ENCODE measurements around the gene CD52.
"Not testable (repeated sequence)": the region's sequence is repeated elsewhere in the genome, so short reads cannot be mapped to it uniquely, and the experiment has no call there.

Gene CD52

GRCh38 chr1:26324550-26324949 is 6.8 kb downstream of the CD52 start:
- H3K36me3 ChIP-seq (replicated peaks; ENCODE audit: low read depth, low read length): no peaks in the 10 kb centered on the region
- H3K4me1 ChIP-seq (ENCODE audit: low read length): peaks cover 11% of the 10 kb centered on the region
- no peak overlapping the region for H3K4me2 ChIP-seq (ENCODE audit: low read length)
- no peak overlapping the region for H2AFZ ChIP-seq (ENCODE audit: low read depth, low read length)
- H3K9me3 ChIP-seq (ENCODE audit: insufficient read depth, low read length): no peaks in the 10 kb centered on the region
- no peak overlapping the region for H3K9ac ChIP-seq (ENCODE audit: low read length)
- TF ChIP-seq EZH2phosphoT487 (IDR thresholded peaks at IDR 0.05; ENCODE audit: low read depth) (no peak), CTCF (IDR thresholded peaks at IDR 0.05; ENCODE audit: low read depth, low read length) (no peak)
- H3K4me3 ChIP-seq (ENCODE audit: low read length): no peak overlapping the region
- H3K27ac ChIP-seq (ENCODE audit: low read length): no peak overlapping the region
- H3K79me2 ChIP-seq (ENCODE audit: low read length): no peaks in the 10 kb centered on the region
- no peaks in the 10 kb centered on the region for H4K20me1 ChIP-seq (ENCODE audit: insufficient read depth, low read length)
- no peaks in the 10 kb centered on the region for H3K27me3 ChIP-seq (ENCODE audit: low read depth, low read length)

- no peak overlapping the region for H2AFZ ChIP-seq (ENCODE audit: low read depth, low read length)
- no peaks in the 10 kb centered on the region for H3K9me3 ChIP-seq (ENCODE audit: insufficient read depth, low read length)
- no peaks in the 10 kb centered on the region for H3K27me3 ChIP-seq (ENCODE audit: low read depth, low read length)
- no peak overlapping the region for H3K27ac ChIP-seq (ENCODE audit: low read length)
- H3K79me2 ChIP-seq (ENCODE audit: low read length): no peaks in the 10 kb centered on the region
- H3K9ac ChIP-seq (ENCODE audit: low read length): no peak overlapping the region
- TF ChIP-seq CTCF (IDR thresholded peaks at IDR 0.05; ENCODE audit: low read depth, low read length) (no peak), EZH2phosphoT487 (IDR thresholded peaks at IDR 0.05; ENCODE audit: low read depth) (no peak)
- H3K4me2 ChIP-seq (ENCODE audit: low read length): no peak overlapping the region
- H3K36me3 ChIP-seq (replicated peaks; ENCODE audit: low read depth, low read length): no peaks in the 10 kb centered on the region
- no peaks in the 10 kb centered on the region for H4K20me1 ChIP-seq (ENCODE audit: insufficient read depth, low read length)
- no peak overlapping the region for H3K4me3 ChIP-seq (ENCODE audit: low read length)
- no peaks in the 10 kb centered on the region for H3K4me1 ChIP-seq (ENCODE audit: low read length)
Observed at GRCh38 chr1:26327956-26328362, 10.2 kb downstream of the CD52 start.

DNA sequence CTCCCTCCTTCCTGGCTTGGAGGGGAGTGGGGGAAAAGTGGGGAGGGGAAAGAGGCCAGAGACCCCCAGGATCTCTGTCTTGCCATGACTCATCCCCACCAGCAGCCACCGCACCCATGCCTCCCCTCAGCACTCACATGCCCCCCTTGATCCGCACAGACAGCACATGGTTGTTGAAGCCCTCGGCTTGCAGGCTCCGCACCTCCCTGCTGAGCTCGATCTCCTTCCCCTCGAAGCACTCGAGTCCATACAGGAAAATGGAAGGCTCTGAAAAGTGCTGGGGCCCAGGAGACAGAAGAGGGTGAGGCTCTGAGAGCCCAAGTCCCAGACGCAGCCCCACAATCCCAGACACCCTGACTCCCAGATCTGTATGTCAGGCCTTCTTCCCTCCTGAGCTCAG is 10.8 kb downstream of the CD52 start:
- Histone ChIP-seq H3K4me2 (ENCODE audit: low read length) (no peak overlapping the region), H3K27me3 (ENCODE audit: low read depth, low read length) (no peaks in the 10 kb centered on the region)

DNA sequence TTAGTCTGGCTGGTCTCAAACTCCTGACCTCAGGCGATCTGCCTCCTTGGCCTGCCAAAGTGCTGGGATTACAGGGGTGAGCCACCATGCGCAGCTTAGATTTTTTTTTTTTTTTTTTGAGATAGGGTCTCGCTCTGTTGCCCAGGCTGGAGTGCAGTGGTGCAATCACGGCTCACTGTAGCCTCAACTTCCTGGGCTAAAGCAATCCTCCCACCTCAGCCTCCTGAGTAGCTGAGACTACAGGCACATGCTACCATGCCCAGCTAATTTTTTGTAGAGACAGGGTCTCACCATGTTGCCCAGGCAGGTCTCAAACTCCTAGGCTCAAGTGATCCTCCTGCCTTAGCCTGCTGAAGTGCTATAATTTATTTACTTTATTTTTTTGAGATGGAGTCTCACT is 11.6 kb downstream of the CD52 start:
- H3K4me1 ChIP-seq (ENCODE audit: low read length); H2AFZ ChIP-seq (ENCODE audit: low read depth, low read length); H4K20me1 ChIP-seq (ENCODE audit: insufficient read depth, low read length); H3K27ac ChIP-seq (ENCODE audit: low read length); H3K36me3 ChIP-seq (replicated peaks; ENCODE audit: low read depth, low read length); H3K4me2 ChIP-seq (ENCODE audit: low read length); H3K9ac ChIP-seq (ENCODE audit: low read length); H3K27me3 ChIP-seq (ENCODE audit: low read depth, low read length); H3K9me3 ChIP-seq (ENCODE audit: insufficient read depth, low read length); H3K4me3 ChIP-seq (ENCODE audit: low read length); H3K79me2 ChIP-seq (ENCODE audit: low read length): not testable (repeated sequence)

More for the DNA sequence above, 10.8 kb downstream of the CD52 start:
- Histone ChIP-seq H3K27ac (ENCODE audit: low read length) (no peak overlapping the region), H3K36me3 (replicated peaks; ENCODE audit: low read depth, low read length) (no peaks in the 10 kb centered on the region), H3K79me2 (ENCODE audit: low read length) (no peaks in the 10 kb centered on the region), H4K20me1 (ENCODE audit: insufficient read depth, low read length) (no peaks in the 10 kb centered on the region), H3K4me3 (ENCODE audit: low read length) (no peak overlapping the region), H2AFZ (ENCODE audit: low read depth, low read length) (no peak overlapping the region), H3K4me1 (ENCODE audit: low read length) (no peaks in the 10 kb centered on the region), H3K9ac (ENCODE audit: low read length) (no peak overlapping the region), H3K9me3 (ENCODE audit: insufficient read depth, low read length) (no peaks in the 10 kb centered on the region)
- TF ChIP-seq CTCF (IDR thresholded peaks at IDR 0.05; ENCODE audit: low read depth, low read length): no peak
- no peak for TF ChIP-seq EZH2phosphoT487 (IDR thresholded peaks at IDR 0.05; ENCODE audit: low read depth)

GRCh38 chr1:26330276-26330675 is 12.5 kb downstream of the CD52 start:
- Histone ChIP-seq H4K20me1 (ENCODE audit: insufficient read depth, low read length) (no peaks in the 10 kb centered on the region), H3K36me3 (replicated peaks; ENCODE audit: low read depth, low read length) (no peaks in the 10 kb centered on the region), H3K9ac (ENCODE audit: low read length) (no peak overlapping the region), H3K79me2 (ENCODE audit: low read length) (no peaks in the 10 kb centered on the region), H3K27me3 (ENCODE audit: low read depth, low read length) (no peaks in the 10 kb centered on the region), H3K4me2 (ENCODE audit: low read length) (no peak overlapping the region), H3K4me1 (ENCODE audit: low read length) (no peaks in the 10 kb centered on the region), H3K4me3 (ENCODE audit: low read length) (no peak overlapping the region), H3K27ac (ENCODE audit: low read length) (no peak overlapping the region), H3K9me3 (ENCODE audit: insufficient read depth, low read length) (no peaks in the 10 kb centered on the region), H2AFZ (ENCODE audit: low read depth, low read length) (no peak overlapping the region)
- TF ChIP-seq EZH2phosphoT487 (IDR thresholded peaks at IDR 0.05; ENCODE audit: low read depth) (no peak), CTCF (IDR thresholded peaks at IDR 0.05; ENCODE audit: low read depth, low read length) (no peak)

DNA sequence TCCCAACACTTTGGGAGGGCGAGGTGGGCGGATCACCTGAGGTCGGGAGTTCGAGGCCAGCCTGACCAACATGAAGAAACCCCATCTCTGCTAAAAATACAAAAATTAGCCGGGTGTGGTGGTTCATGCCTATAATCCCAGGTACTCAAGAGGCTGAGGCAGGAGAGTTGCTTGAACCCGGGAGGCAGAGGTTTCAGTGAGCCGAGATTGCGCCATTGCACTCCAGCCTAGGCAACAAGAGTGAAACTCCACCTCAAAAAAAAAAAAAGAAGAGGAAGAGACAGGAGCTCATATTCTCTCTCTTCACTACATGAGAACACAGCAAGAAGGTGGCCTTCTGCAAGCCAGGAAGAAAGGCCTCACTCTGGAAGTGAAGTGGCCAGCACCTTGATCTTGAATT is 15.6 kb downstream of the CD52 start:
- not testable (repeated sequence) for H3K4me3 ChIP-seq (ENCODE audit: low read length); H3K36me3 ChIP-seq (replicated peaks; ENCODE audit: low read depth, low read length); H3K27ac ChIP-seq (ENCODE audit: low read length); H4K20me1 ChIP-seq (ENCODE audit: insufficient read depth, low read length); H3K4me2 ChIP-seq (ENCODE audit: low read length); H3K4me1 ChIP-seq (ENCODE audit: low read length); H2AFZ ChIP-seq (ENCODE audit: low read depth, low read length); H3K79me2 ChIP-seq (ENCODE audit: low read length); H3K27me3 ChIP-seq (ENCODE audit: low read depth, low read length); H3K9me3 ChIP-seq (ENCODE audit: insufficient read depth, low read length); H3K9ac ChIP-seq (ENCODE audit: low read length)
